Activated T-helper 17 cell treated with anti-CD3 and anti-CD28 coated beads, Interleukin-2, amount 50 U/mL, for 72 hours (primary cell): ENCODE data around the gene DNAH14. TPM values are rescaled to one million over a fixed set of nuclear protein-coding genes. Genes with fewer than 3 reads are reported as not detected.
"Not testable (repeated sequence)": the region's sequence is repeated elsewhere in the genome, so short reads cannot be mapped to it uniquely, and the experiment has no call there.

Experiments used
- ATAC-seq: fragments of 150-1000 bp; cut with Tn5 transposase; replicated peaks from 2 replicates; pipeline ENCODE4 v1.10.0; 2021; ENCODE audit warnings: mild to moderate bottlenecking, moderate library complexity
- H3K27ac Mint-ChIP-seq: one replicate; pipeline ENCODE4 v1.8.0; 2022; ENCODE audit warnings: mixed read lengths
- H3K27me3 Mint-ChIP-seq: one replicate; pipeline ENCODE4 v1.8.0; 2022; ENCODE audit warnings: mixed read lengths
- H3K36me3 Mint-ChIP-seq: one replicate; pipeline ENCODE4 v1.8.0; 2022; ENCODE audit warnings: low read depth, mild to moderate bottlenecking, mixed read lengths
- H3K4me1 Mint-ChIP-seq: one replicate; pipeline ENCODE4 v1.8.0; 2022; ENCODE audit warnings: mixed read lengths
- H3K4me3 Mint-ChIP-seq: one replicate; pipeline ENCODE4 v1.8.0; 2022; ENCODE audit warnings: mild to moderate bottlenecking, mixed read lengths
- H3K9me3 Mint-ChIP-seq: one replicate; pipeline ENCODE4 v1.8.0; 2022; ENCODE audit warnings: mixed read lengths
- total RNA-seq, 2 donors: library from RNA; stranded (reverse); gene quantifications; one replicate each; pipeline ENCODE4 v1.2.3, GENCODE V29; 2022

Gene DNAH14
- total RNA-seq, 2 donors from 2014 or later: 0.16 to 2.2 TPM

DNA sequence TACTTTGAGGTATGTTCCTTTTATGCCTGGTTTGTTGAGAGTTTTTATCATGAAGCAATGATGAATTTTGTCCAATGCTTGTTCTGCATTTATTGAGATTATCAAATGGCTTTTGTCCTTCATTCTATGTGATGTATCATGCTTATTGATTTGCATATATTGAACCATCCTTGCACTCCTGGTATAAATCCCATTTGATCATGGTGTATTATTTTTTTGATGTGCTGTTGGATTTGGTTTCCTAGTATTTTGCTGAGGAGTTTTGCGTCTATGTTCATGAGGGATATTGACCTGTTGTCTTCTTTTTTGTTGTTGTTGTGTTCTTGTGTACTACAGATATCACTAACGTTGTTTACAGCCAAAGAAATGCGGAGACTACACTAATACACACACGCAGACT, 4.1 kb downstream of the DNAH14 start:
- H3K4me1 Mint-ChIP-seq: no peaks in the 10 kb centered on the region
- ATAC-seq: no peak
- no peak overlapping the region for H3K27ac Mint-ChIP-seq
- peaks cover 45% of the 10 kb centered on the region for H3K27me3 Mint-ChIP-seq
- peaks cover 6% of the 10 kb centered on the region for H3K36me3 Mint-ChIP-seq
- H3K4me3 Mint-ChIP-seq: no peak overlapping the region
- H3K9me3 Mint-ChIP-seq: peaks cover 35% of the 10 kb centered on the region

- no peaks in the 10 kb centered on the region for H3K36me3 Mint-ChIP-seq
- no peak overlapping the region for H3K4me3 Mint-ChIP-seq
- H3K4me1 Mint-ChIP-seq: no peaks in the 10 kb centered on the region
- no peak overlapping the region for H3K27ac Mint-ChIP-seq
- ATAC-seq: no peak
- H3K27me3 Mint-ChIP-seq: peaks cover 24% of the 10 kb centered on the region
- peaks cover 26% of the 10 kb centered on the region for H3K9me3 Mint-ChIP-seq
Measured at GRCh38 chr1:224938652-224939051, 9.2 kb downstream of the DNAH14 start.

GRCh38 chr1:224939844-224940425, 10.5 kb downstream of the DNAH14 start:
- no peak overlapping the region for H3K4me3 Mint-ChIP-seq
- H3K36me3 Mint-ChIP-seq: no peaks in the 10 kb centered on the region
- peak; percentile 7 for ATAC-seq
- no peak overlapping the region for H3K27ac Mint-ChIP-seq
- H3K4me1 Mint-ChIP-seq: no peaks in the 10 kb centered on the region
- peaks cover 15% of the 10 kb centered on the region for H3K9me3 Mint-ChIP-seq
- H3K27me3 Mint-ChIP-seq: peaks cover 16% of the 10 kb centered on the region

DNA sequence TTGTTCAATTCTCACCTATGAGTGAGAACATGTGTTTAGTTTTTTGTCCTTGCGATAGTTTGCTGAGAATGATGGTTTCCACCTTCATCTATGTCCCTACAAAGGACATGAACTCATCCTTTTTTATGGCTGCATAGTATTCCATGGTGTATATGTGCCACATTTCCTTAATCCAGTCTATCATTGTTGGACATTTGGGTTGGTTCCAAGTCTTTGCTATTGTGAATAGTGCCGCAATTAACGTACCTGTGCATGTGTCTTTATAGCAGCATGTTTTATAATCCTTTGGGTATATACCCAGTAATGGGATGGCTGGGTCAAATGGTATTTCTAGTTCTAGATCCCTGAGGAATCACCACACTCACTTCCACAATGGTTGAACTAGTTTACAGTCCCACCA, 11.3 kb downstream of the DNAH14 start:
- H3K9me3 Mint-ChIP-seq: peaks cover 10% of the 10 kb centered on the region
- H3K4me3 Mint-ChIP-seq, H3K27ac Mint-ChIP-seq, H3K36me3 Mint-ChIP-seq, H3K4me1 Mint-ChIP-seq, ATAC-seq: not testable (repeated sequence)
- peaks cover 12% of the 10 kb centered on the region for H3K27me3 Mint-ChIP-seq

- not testable (repeated sequence) for H3K27ac Mint-ChIP-seq, H3K9me3 Mint-ChIP-seq, H3K4me1 Mint-ChIP-seq, H3K27me3 Mint-ChIP-seq, H3K36me3 Mint-ChIP-seq, H3K4me3 Mint-ChIP-seq, ATAC-seq
Measured at GRCh38 chr1:224945651-224946348, 16.3 kb downstream of the DNAH14 start.

DNA sequence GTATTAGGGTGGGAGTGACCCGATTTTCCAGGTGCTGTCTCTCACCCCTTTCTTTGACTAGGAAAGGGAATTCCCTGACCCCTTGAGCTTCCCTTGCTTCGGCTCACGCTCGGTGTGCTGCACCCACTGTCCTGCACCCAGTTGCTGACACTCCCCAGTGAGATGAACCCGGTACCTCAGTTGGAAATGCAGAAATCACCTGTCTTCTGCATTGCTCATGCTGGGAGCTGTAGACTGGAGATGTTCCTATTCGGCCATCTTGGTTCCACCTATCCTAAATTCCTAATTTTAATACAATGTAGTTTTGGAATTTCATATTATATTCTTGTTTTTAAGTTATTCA, 16.8 kb downstream of the DNAH14 start:
- not testable (repeated sequence) for H3K4me1 Mint-ChIP-seq, H3K27me3 Mint-ChIP-seq, H3K36me3 Mint-ChIP-seq, ATAC-seq, H3K9me3 Mint-ChIP-seq, H3K4me3 Mint-ChIP-seq, H3K27ac Mint-ChIP-seq

GRCh38 chr1:224957696-224958095, 28.2 kb downstream of the DNAH14 start:
- no peaks in the 10 kb centered on the region for H3K9me3 Mint-ChIP-seq
- no peak overlapping the region for H3K27ac Mint-ChIP-seq
- H3K27me3 Mint-ChIP-seq: peaks cover 9% of the 10 kb centered on the region
- no peaks in the 10 kb centered on the region for H3K36me3 Mint-ChIP-seq
- no peak for ATAC-seq
- H3K4me3 Mint-ChIP-seq: no peak overlapping the region
- H3K4me1 Mint-ChIP-seq: no peaks in the 10 kb centered on the region

DNA sequence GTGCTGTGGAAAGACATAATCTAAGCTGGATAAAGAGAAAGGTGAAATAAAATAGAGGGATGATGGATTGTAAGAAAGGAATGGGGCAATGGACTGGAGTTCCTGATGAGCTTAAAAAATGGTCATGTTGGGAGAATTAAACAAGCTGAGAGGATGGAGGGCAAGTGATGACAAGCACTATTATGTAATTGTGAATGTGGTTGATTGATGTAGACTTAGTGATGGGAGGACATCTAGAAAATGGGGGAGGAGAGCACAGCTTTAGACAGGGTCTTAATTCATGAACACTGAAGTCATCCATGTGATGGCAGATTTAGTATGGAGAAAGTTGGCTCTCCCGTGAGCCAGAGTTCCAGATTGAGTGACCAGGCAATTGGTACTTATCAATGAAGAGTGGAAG, 29.0 kb downstream of the DNAH14 start:
- no peak for ATAC-seq
- Mint-ChIP-seq H3K27ac (no peak overlapping the region), H3K9me3 (no peaks in the 10 kb centered on the region), H3K36me3 (no peaks in the 10 kb centered on the region), H3K4me3 (no peak overlapping the region), H3K27me3 (peaks cover 9% of the 10 kb centered on the region), H3K4me1 (no peaks in the 10 kb centered on the region)

DNA sequence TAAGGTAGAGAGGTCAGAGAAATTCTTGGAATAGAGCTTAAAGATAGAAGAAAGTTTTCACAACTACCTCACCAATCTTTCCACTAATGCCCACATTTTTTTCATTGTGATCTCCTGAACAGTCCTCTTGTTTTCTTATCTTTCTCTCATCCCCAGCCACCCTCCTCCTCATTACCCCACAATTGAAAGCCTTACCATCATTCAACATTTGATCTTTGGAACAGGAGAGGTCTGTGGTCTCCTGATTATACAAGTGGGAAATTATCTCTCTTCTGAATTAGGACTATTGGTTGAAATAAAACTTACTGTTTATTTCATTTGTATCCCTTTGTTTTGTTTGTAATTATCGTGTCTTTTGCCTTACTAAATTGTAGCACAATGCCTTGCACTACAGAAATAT, 29.6 kb downstream of the DNAH14 start:
- no peak overlapping the region for H3K4me3 Mint-ChIP-seq
- no peak for ATAC-seq
- H3K27me3 Mint-ChIP-seq: peaks cover 9% of the 10 kb centered on the region
- H3K27ac Mint-ChIP-seq: no peak overlapping the region
- H3K4me1 Mint-ChIP-seq: no peaks in the 10 kb centered on the region
- H3K9me3 Mint-ChIP-seq: no peaks in the 10 kb centered on the region
- no peaks in the 10 kb centered on the region for H3K36me3 Mint-ChIP-seq

- H3K9me3 Mint-ChIP-seq: no peaks in the 10 kb centered on the region
- no peaks in the 10 kb centered on the region for H3K36me3 Mint-ChIP-seq
- no peak overlapping the region for H3K27ac Mint-ChIP-seq
- no peaks in the 10 kb centered on the region for H3K4me1 Mint-ChIP-seq
- no peak overlapping the region for H3K4me3 Mint-ChIP-seq
- peaks cover 9% of the 10 kb centered on the region for H3K27me3 Mint-ChIP-seq
- ATAC-seq: no peak
Measured at GRCh38 chr1:224959656-224960055, 30.2 kb downstream of the DNAH14 start.

GRCh38 chr1:224980181-224980580, 50.7 kb downstream of the DNAH14 start:
- no peak for ATAC-seq
- no peaks in the 10 kb centered on the region for H3K36me3 Mint-ChIP-seq

GRCh38 chr1:224981922-224982354, 52.5 kb downstream of the DNAH14 start:
- H3K4me1 Mint-ChIP-seq, H3K9me3 Mint-ChIP-seq: not testable (repeated sequence)

More at GRCh38 chr1:224980181-224980580, 50.7 kb downstream of the DNAH14 start:
- peaks cover 2% of the 10 kb centered on the region for H3K9me3 Mint-ChIP-seq
- peaks cover 4% of the 10 kb centered on the region for H3K4me1 Mint-ChIP-seq
- peaks cover 11% of the 10 kb centered on the region for H3K27me3 Mint-ChIP-seq
- H3K27ac Mint-ChIP-seq: no peak overlapping the region
- H3K4me3 Mint-ChIP-seq: no peak overlapping the region

GRCh38 chr1:224988042-224988441, 58.6 kb downstream of the DNAH14 start:
- H3K27me3 Mint-ChIP-seq: peaks cover under 1% of the 10 kb centered on the region
- ATAC-seq: no peak
- no peaks in the 10 kb centered on the region for H3K4me1 Mint-ChIP-seq
- peaks cover 5% of the 10 kb centered on the region for H3K9me3 Mint-ChIP-seq
- no peak overlapping the region for H3K4me3 Mint-ChIP-seq
- H3K27ac Mint-ChIP-seq: no peak overlapping the region
- H3K36me3 Mint-ChIP-seq: no peaks in the 10 kb centered on the region

More at GRCh38 chr1:224981922-224982354, 52.5 kb downstream of the DNAH14 start:
- H3K27ac Mint-ChIP-seq, H3K4me3 Mint-ChIP-seq, ATAC-seq, H3K36me3 Mint-ChIP-seq: not testable (repeated sequence)
- H3K27me3 Mint-ChIP-seq: peaks cover 11% of the 10 kb centered on the region

- H3K27ac Mint-ChIP-seq: no peak overlapping the region
- no peak overlapping the region for H3K4me3 Mint-ChIP-seq
- ATAC-seq: no peak
- H3K9me3 Mint-ChIP-seq: peaks cover 5% of the 10 kb centered on the region
- no peaks in the 10 kb centered on the region for H3K36me3 Mint-ChIP-seq
- H3K27me3 Mint-ChIP-seq: no peaks in the 10 kb centered on the region
- no peaks in the 10 kb centered on the region for H3K4me1 Mint-ChIP-seq
Measured at GRCh38 chr1:224989615-224990014, 60.1 kb downstream of the DNAH14 start.

- not testable (repeated sequence) for H3K27ac Mint-ChIP-seq
Measured at GRCh38 chr1:224991550-224991949, 62.1 kb downstream of the DNAH14 start.

More at GRCh38 chr1:224991550-224991949, 62.1 kb downstream of the DNAH14 start:
- not testable (repeated sequence) for H3K9me3 Mint-ChIP-seq, ATAC-seq, H3K4me1 Mint-ChIP-seq, H3K4me3 Mint-ChIP-seq, H3K36me3 Mint-ChIP-seq, H3K27me3 Mint-ChIP-seq
